Measurements from ENCODE around the gene MYH3. TPM values are rescaled to one million over a fixed set of nuclear protein-coding genes. Genes with fewer than 3 reads are reported as not detected.
A peak's percentile ranks its signal among the peaks of the same experiment; 100 is the strongest.

The MYH3 gene
- total RNA-seq, result 1 to 10 TPM; 1.8 to 4.1 TPM

DNA sequence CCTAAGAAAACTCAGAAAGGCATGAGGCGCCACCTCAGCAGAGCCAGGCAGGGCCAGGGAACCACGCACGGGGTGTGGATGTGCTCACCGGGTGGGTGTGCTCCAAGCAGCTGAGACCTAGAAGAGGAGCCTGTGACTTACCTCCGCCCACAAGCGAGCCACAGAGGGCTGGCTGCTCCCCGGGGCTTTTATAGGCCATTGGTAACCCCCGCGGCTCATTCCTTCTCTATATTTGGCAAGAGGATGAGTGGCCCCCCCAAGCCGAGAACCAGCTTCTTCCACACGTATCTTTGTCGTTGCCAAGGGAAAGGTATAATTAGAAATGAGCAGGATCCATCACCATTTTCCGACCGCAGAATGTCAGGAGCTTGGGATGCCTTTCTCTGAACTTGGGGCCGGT, at the start of gene MYH3:
MYH3 (minus strand) TSS at position 162 of the 400 bp plus-strand sequence. CDS start 2,245 bp downstream, outside the sequence.
- Mint-ChIP-seq H3K4me1 (ENCODE audit: low read depth) (peaks cover 14% of the 10 kb centered on the region), H3K27ac (no peak within 1 kb of the TSS), H3K4me3 (no peak within 1 kb of the TSS), H3K9me3 (no peaks in the 10 kb centered on the region), H3K36me3 (ENCODE audit: low read depth) (peaks cover 3% of the 10 kb centered on the region), H3K27me3 (no peaks in the 10 kb centered on the region)
- TF ChIP-seq, protein P1, sequence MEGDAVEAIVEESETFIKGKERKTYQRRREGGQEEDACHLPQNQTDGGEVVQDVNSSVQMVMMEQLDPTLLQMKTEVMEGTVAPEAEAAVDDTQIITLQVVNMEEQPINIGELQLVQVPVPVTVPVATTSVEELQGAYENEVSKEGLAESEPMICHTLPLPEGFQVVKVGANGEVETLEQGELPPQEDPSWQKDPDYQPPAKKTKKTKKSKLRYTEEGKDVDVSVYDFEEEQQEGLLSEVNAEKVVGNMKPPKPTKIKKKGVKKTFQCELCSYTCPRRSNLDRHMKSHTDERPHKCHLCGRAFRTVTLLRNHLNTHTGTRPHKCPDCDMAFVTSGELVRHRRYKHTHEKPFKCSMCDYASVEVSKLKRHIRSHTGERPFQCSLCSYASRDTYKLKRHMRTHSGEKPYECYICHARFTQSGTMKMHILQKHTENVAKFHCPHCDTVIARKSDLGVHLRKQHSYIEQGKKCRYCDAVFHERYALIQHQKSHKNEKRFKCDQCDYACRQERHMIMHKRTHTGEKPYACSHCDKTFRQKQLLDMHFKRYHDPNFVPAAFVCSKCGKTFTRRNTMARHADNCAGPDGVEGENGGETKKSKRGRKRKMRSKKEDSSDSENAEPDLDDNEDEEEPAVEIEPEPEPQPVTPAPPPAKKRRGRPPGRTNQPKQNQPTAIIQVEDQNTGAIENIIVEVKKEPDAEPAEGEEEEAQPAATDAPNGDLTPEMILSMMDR (IDR thresholded peaks at IDR 0.05), result no peak
- intact Hi-C loops (cut with micrococcal nuclease), result no loop called here
- POLR2A ChIA-PET, result no interaction called here
- CTCF ChIA-PET, result interaction anchor here (1.0 to 2.0 kb wide), 2 partner anchors 10 to 40 kb away, joined by 3 to 7 read pairs; no protein-coding TSS in a partner anchor
- no peak for DNase-seq
- ATAC-seq, result no peak

DNA sequence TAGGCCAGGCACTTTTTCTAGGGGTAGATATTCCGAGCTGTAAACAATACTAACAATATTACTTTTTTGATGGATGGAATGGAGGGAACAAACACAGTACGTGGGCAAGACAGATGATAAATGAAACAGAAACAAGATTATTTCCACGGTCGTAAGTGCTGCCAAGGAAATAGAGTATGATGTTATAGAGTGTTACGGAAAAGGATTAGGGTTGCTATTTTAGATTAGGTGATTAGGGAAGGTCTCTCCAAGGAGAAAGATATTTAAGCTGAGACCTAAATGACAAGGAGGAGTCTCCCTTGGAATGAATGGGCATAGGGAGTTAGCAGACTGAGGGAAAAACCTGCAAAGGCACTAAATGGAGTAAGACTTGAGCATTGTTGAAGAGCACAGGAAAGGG, 48.6 kb upstream of the MYH3 start:
- H3K36me3 Mint-ChIP-seq (ENCODE audit: low read depth), result peaks cover 55% of the 10 kb centered on the region

DNA sequence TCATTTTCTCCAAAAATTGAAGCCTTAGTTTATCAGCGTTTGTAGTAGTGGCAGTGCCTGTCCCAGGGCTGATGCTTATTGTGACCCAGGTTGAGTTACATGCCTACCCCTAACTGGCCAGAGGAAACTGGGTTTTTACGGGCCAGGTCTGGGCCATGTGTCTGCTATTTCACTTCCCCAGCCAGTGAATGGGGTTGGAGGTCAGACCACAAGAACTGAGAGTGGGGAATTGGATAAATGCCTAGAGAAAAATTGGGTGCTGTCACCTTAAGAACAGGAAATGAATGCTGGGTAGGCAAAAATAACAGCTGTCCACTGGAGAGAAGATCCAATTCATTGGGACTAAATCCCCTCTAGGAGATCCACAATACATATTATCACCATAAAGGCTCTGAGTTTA, 45.5 kb upstream of the MYH3 start:
- POLR2A ChIA-PET, result no interaction called here
- peaks cover 42% of the 10 kb centered on the region for H3K36me3 Mint-ChIP-seq (ENCODE audit: low read depth)
- intact Hi-C loops (cut with micrococcal nuclease), result no loop called here
- H3K27ac Mint-ChIP-seq, result peak overlapping the region; percentile 66
- H3K27me3 Mint-ChIP-seq, result no peaks in the 10 kb centered on the region
- no peaks in the 10 kb centered on the region for H3K9me3 Mint-ChIP-seq
- CTCF ChIA-PET, result interaction anchor here (2.1 kb wide), 1 partner anchor 35 kb away, joined by 12 read pairs; no protein-coding TSS in a partner anchor
- TF ChIP-seq, protein P1 (IDR thresholded peaks at IDR 0.05), result no peak
- no peak for DNase-seq
- H3K4me1 Mint-ChIP-seq (ENCODE audit: low read depth), result peaks cover 60% of the 10 kb centered on the region
- no peak for ATAC-seq
- H3K4me3 Mint-ChIP-seq, result peak overlapping the region; percentile 5

More for the DNA sequence above, 48.6 kb upstream of the MYH3 start:
- Mint-ChIP-seq H3K27me3 (no peaks in the 10 kb centered on the region), H3K27ac (peak overlapping the region; percentile 62), H3K4me3 (no peak overlapping the region), H3K9me3 (no peaks in the 10 kb centered on the region), H3K4me1 (ENCODE audit: low read depth) (peaks cover 55% of the 10 kb centered on the region)
- POLR2A ChIA-PET, result no interaction called here
- ATAC-seq (no peak), DNase-seq (no peak)
- intact Hi-C loops (cut with micrococcal nuclease), result no loop called here
- TF ChIP-seq, protein P1 (IDR thresholded peaks at IDR 0.05), result no peak
- CTCF ChIA-PET, result no interaction called here

DNA sequence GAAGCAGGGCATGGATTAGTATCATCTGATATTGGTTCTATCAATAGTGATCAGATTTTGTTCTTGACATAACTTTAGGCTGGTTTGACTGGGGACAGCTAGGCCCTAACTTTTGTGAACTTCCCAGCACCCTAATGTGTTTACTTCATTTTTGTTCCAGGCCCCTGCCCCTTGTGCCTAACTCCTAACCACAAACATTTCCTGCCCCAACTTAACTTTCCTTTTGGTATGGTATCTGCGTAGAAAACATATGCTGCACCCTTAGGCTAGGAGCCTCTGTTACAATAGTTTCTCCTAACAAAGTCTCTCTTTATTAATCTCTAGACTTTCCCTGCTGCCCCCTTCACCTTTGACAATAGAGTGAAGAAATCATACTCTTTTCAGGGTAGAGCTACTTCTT, 42.7 kb upstream of the MYH3 start:
- H3K27me3 Mint-ChIP-seq, result no peaks in the 10 kb centered on the region

More for the DNA sequence above, 42.7 kb upstream of the MYH3 start:
- ChIA-PET POLR2A (interaction anchor here (0.6 kb wide), 1 partner anchor 46 kb away, joined by 3 read pairs; no protein-coding TSS in a partner anchor), CTCF (interaction anchor here (0.7 to 1.4 kb wide), 4 partner anchors 15 to 145 kb away, joined by 3 to 5 read pairs (median 4); no protein-coding TSS in a partner anchor)
- ATAC-seq (no peak), DNase-seq (peak; percentile 10)
- no peaks in the 10 kb centered on the region for H3K9me3 Mint-ChIP-seq
- TF ChIP-seq, protein P1 (IDR thresholded peaks at IDR 0.05), result no peak
- intact Hi-C loops (cut with micrococcal nuclease), result no loop called here
- H3K27ac Mint-ChIP-seq, result peak overlapping the region; percentile 96
- H3K4me3 Mint-ChIP-seq, result peak overlapping the region; percentile 73
- peaks cover 62% of the 10 kb centered on the region for H3K4me1 Mint-ChIP-seq (ENCODE audit: low read depth)
- H3K36me3 Mint-ChIP-seq (ENCODE audit: low read depth), result peaks cover 42% of the 10 kb centered on the region
